ENCODE results near the gene KDM5B.
A peak's percentile ranks its signal among the peaks of the same experiment; 100 is the strongest.
"Not testable (repeated sequence)": the region's sequence is repeated elsewhere in the genome, so short reads cannot be mapped to it uniquely, and the experiment has no call there.

Gene KDM5B

DNA sequence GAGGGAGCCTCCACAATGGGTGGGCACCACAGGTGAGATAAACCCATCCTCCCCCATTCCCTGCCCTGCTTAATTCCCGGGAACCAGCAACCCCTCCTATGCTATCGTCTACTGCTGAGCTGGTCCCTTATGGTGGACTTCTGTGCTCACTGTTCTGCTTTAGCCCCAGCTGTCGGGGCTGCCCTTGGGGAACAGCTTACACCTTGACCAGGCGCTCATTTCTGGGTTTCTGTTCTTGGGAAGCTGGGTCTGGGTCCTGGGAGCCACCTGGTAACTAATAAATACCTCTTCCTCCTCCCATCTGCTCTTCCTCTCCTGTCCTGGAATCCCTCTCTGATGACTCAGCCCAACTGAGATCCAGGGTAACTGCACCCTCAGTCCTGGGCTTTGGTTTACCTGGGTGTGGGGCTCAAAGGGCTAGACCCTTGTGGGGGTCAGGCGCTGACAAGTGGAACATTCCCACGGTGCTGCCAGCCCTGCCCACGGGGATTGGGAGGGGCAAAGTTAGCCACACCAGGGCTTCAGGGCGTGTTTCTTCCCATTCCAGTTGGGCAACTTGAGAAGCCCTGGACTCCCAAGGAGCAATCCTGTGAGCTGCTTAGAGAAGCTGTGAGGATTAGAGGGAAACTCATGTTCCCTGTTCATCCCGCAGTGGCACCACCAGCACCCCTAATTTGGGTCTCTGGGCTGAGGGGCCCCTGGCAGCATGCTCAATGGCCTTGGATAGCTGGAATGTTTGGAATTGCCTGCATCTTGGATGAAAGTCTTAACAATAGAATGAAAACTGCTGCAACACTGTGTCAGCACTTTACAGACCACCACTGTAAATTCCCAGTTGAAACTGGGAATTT is 4.2 kb upstream of the KDM5B start:
- DNase-seq = no peak

DNA sequence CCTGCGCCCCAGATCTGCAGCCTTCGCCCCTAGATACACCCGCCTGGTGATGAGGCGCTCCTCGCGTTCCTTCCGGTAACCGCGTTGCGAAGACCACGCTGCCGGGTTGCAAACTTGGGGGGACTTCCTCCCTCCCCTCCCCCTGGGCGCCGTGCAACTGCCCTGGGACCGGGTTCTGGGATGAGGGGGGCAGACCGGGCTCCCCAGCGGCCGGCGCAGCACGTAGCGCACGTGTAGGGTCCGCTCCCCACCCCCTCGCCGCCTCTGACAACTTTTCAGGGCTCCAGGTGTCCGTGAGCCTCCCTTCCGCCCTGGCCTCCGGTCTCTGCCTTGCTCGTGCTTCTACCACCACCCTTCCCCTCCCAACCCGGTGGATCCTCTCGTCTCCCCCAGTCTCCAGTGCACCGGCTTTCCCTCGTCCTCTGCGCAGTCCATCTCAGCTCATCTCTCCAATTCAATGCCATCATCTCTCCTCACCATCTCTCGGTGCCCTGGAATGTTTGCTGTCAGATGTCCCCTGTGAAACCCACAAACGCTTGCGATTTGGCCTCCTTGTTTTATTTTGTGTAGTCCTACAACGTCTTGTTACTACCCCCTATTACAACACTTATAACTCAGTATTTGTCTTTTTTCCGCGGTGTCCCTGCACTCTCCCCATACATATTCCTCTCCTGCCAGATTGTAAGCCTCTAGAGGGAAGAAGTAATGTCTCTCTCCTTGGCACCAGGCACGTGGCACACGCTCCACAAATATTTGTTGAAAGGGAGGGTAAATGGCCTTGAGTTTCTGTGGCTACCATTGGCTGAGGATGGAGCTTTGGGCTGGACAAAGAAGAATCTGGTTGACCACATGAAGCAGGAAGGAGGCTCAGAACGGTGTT is 3.3 kb upstream of the KDM5B start:
- DNase-seq = peak; percentile 39

DNA sequence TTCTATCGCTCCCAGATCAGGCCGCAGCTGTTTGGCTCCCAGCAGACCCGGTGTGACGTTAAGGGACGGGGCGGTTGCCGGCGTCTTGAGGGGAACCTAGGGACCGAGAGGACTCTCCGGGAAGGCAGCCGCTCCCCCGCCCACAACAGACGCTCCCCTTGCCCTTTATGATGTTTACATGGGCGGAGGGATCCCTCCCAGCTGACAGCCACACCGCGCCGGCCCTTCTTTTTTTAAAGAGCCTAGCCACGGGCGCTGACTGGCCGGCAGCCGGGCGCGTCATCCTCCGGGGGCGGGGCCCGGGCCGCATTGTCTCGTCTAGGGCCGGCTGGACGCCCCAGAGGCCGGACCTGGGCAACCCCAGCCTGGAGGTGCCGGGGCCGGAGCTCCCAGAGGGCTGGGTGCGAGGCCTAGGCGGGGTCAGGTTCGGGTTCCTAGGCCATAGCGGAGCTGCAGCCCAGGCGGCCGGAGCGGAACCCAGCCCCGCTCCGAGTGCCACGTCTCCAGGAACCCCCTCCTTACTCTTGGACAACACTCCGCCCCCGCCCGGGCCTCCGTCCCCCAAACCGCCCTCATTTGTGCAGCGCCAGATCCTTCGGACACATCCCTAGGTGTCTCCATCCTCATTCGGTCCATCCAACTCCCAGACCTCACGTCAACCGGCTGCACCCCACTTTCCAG is 2.5 kb upstream of the KDM5B start, which contains the start of gene PCAT6:
PCAT6 (plus strand) TSS at position 340 of the 681 bp plus-strand sequence.
- peak; percentile 91 for DNase-seq

GRCh38 chr1:202810193-202810614 is 2.0 kb upstream of the KDM5B start:
- no peak for DNase-seq

GRCh38 chr1:202809597-202810159 is 1.5 kb upstream of the KDM5B start:
- DNase-seq = no peak

GRCh38 chr1:202807451-202807925 is 733 bp downstream of the KDM5B start:
- peak; percentile 36 for DNase-seq

- DNase-seq = peak; percentile 14
These were observed 1.3 kb downstream of the KDM5B start for GRCh38 chr1:202806845-202807450.

DNA sequence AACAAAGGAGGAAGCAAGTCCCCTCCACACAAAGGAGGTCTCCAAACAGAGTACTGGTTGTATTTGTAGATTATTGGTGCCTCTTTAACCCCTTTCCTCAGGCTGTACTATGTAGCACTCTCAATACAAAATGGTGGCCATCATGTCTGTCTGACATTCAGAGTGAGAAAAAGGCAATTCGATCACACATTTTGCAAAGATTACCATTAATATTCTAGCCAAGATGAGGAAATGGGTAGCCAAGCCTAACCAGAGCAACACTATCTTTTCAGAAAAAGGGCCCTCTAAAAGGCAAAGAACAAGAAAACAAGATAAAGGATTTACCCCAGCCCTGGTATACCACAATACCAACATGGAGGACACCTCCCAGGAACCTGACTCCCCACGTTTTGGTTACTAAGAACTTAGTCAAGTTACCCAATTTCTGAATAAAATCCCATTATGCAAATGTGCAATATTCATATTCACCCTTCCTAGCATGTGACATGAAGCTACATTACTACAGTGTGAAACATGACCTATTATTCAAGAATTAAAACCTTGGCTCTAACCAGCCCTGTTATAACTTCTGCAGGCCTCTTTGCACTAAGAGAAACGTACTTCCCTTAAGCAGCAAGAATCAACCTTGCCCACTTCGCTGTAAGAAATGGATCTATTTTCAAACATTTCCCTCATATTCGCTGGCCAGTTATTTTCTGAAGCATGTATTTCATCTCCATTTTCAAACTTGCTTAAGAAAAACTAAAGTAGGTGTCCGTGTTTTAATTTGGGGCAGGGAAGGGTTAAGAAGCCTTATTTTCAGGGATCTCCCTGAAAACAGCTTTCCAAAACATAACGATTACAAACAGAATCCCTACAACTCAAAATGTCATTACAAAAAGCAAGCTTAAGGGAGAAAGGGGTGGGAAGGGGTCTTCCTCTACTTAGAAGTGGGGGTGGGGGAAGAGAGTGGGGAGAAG is 2.1 kb downstream of the KDM5B start:
- DNase-seq = peak; percentile 13

- no peak for DNase-seq
These were observed 4.1 kb downstream of the KDM5B start for GRCh38 chr1:202804126-202804525.

DNA sequence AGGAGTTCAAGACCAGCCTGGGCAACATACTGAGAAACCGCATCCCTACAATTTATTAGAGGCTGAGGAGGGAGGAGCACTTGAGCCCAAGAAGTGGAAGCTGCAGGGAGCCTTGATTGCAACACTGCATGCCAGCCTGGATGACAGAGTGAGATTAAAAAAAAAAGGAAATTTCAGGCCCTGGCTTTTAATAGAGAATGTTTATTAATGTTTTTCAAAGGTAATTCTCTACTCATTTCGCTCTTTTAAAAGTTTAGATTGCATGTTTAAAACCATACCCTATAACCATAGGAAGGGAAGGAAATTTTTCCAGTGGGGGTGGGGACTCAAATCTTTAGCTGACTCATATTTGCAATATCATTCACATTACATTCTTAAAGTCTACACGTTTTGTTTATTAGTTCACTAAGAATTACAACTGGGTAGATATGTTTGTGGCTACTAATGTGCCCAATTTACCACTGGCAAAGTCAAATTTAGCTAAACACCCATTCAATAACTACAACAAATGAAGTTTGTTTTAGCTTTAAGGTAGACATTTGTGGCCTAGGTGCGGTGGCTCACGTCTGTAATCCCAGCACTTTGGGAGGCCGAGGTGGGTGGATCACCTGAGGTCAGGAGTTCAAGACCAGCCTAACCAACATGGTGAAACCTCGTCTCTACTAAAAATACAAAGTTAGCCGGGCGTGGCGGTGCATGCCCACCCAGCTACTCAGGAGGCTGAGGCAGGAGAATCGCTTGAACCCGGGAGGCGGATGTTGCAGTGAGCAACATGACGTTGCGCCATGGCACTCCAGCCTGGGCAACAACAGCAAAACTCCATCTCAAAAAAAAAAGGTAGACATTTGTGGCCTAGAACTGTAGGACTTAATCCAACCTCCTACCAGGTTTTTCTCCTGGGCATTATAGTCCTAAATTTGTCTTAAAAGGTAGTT is 5.0 kb downstream of the KDM5B start:
- DNase-seq = no peak

GRCh38 chr1:202802034-202802433 is 6.2 kb downstream of the KDM5B start:
- no peak for DNase-seq

- no peak for DNase-seq
These were observed 7.0 kb downstream of the KDM5B start for GRCh38 chr1:202801175-202801574.

- no peak for DNase-seq
These were observed 7.5 kb downstream of the KDM5B start for GRCh38 chr1:202800742-202801141.

GRCh38 chr1:202798792-202799331 is 9.4 kb downstream of the KDM5B start:
- DNase-seq = no peak

DNA sequence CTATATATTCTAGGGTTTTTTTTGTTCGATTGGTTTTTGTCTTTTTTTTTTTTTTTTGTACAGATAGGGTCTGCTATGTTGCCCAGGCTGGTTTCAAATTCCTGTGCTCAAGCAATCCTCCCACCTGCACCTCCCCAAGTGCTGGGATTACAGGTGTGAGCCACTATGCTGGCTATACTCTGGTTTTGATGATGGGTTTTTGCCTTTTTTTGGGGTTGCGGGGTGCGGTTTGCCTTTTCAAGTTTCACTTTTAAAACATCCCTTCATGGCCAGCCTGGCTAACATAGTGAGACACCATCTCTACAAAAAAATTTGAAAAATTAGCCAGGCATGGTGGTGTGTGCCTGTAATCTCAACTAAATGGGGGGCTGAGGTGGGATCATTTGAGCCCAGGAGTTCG is 10.0 kb downstream of the KDM5B start:
- DNase-seq = no peak

DNA sequence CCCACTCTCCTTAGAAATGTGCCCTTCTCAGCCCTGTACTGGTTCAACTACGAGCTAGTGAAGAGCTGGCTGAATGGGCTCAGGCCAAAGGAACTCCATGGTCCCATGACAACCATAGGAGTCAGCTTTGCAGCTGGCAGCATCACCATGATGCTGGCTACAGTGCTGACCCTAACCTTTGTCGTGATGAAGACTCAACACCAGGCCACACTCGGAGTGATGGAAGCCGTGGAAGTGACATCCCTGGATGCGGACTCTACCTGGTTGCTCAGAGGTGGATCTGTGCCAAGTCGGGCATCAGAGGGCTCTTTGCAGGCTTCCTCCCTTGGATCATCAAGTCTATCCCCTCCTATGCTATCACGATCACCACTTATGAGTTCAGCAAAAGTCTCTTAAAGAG is 11.6 kb downstream of the KDM5B start:
- no peak for DNase-seq

- DNase-seq = not testable (repeated sequence)
These were observed 13.3 kb downstream of the KDM5B start for GRCh38 chr1:202794931-202795330.

DNA sequence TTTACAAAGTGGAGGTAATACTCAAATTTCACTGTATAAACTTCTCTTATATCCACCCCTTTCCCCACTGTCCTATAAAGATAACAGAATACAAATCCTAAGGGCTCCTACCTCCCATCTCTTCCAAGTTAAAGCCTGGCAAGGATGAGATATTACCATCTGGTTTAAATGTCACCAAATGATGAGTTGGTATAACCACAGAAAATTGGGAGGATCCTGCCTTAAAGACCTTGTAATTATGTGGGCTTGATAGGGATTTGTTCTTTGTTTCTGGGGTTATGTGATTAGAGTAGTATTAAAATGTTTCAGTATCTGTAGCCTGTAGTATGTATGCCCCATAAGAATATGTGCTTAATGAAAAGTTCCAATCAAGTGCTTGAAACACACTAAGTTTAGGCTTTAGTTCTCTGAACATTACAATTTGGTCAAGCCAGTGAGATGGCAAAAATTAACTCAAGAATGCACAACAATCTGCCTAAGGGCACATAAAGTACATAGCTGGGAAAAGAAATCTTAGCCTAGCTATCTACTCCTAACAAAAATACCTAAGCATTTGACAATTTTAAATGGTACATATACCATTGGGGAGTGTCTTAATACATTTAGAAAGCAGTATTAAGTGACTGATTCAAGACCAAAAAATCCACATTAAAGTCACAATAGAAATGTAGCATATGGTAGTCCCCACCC is 14.0 kb downstream of the KDM5B start:
- DNase-seq = no peak

All from CD4-positive, alpha-beta T cell treated with Interleukin-10 for 1 hour (primary cell).